Neural progenitor cell (in vitro differentiated cells): ENCODE data around the gene EYA4. TPM values are rescaled to one million over a fixed set of nuclear protein-coding genes. Genes with fewer than 3 reads are reported as not detected.

Experiments used
- DNase-seq: peaks from one replicate; pipeline ENCODE4 v3.0.0-alpha.2; 2016; ENCODE audit warnings: low spot score
- H2AFZ ChIP-seq: fragments of 200-600 bp; sonication (generic); replicated peaks from 2 replicates; pipeline ENCODE4 v1.6.1; 2016; ENCODE audit warnings: antibody characterized with exemption
- H3F3A ChIP-seq: fragments of 200-600 bp; sonication (generic); 2 replicates; pipeline ENCODE4 v1.6.1; 2016; ENCODE audit warnings: antibody characterized with exemption, low read depth
- H3K27ac ChIP-seq: fragments of 200-600 bp; sonication (generic); 2 replicates; pipeline ENCODE4 v1.5.1; 2016; ENCODE audit warnings: mild to moderate bottlenecking
- H3K27me3 ChIP-seq: fragments of 200-600 bp; sonication (generic); 2 replicates; pipeline ENCODE4 v1.6.1; 2016; ENCODE audit warnings: mild to moderate bottlenecking, moderate library complexity
- H3K36me3 ChIP-seq: fragments of 200-600 bp; sonication (generic); 2 replicates; pipeline ENCODE4 v1.5.1; 2016
- H3K4me1 ChIP-seq: fragments of 200-600 bp; sonication (generic); 2 replicates; pipeline ENCODE4 v1.6.1; 2016; ENCODE audit warnings: mixed run types
- H3K4me2 ChIP-seq: fragments of 200-600 bp; sonication (generic); 2 replicates; pipeline ENCODE4 v1.6.1; 2016
- H3K4me3 ChIP-seq: fragments of 200-600 bp; sonication (generic); 2 replicates; pipeline ENCODE4 v1.5.1; 2016
- H3K79me2 ChIP-seq: fragments of 200-600 bp; sonication (generic); 2 replicates; pipeline ENCODE4 v1.6.1; 2016; ENCODE audit warnings: low read depth
- H3K9ac ChIP-seq: fragments of 200-600 bp; sonication (generic); 2 replicates; pipeline ENCODE4 v1.6.1; 2016
- H3K9me3 ChIP-seq: fragments of 200-600 bp; sonication (generic); 2 replicates; pipeline ENCODE4 v1.5.1; 2016; ENCODE audit warnings: low read depth
- H4K20me1 ChIP-seq: fragments of 200-600 bp; sonication (generic); 2 replicates; pipeline ENCODE4 v1.6.1; 2016; ENCODE audit warnings: low read depth
- H3K27ac Mint-ChIP-seq: 3 replicates; pipeline ENCODE4 v1.8.0; 2021; ENCODE audit warnings: mixed read lengths
- H3K27me3 Mint-ChIP-seq: 2 replicates; pipeline ENCODE4 v1.8.0; 2022; ENCODE audit warnings: low read depth, mild to moderate bottlenecking, inconsistent platforms, moderate library complexity, mixed read lengths; ENCODE audit not compliant: insufficient read depth
- H3K36me3 Mint-ChIP-seq: 3 replicates; pipeline ENCODE4 v1.8.0; 2021; ENCODE audit warnings: mixed read lengths
- H3K4me1 Mint-ChIP-seq: 3 replicates; pipeline ENCODE4 v1.8.0; 2021; ENCODE audit warnings: mixed read lengths
- H3K4me3 Mint-ChIP-seq: 3 replicates; pipeline ENCODE4 v1.8.0; 2021; ENCODE audit warnings: mild to moderate bottlenecking, moderate library complexity, mixed read lengths
- H3K9me3 Mint-ChIP-seq: 3 replicates; pipeline ENCODE4 v1.8.0; 2020; ENCODE audit warnings: mixed read lengths
- EZH2 ChIP-seq: fragments of 200-600 bp; sonication (generic); IDR thresholded peaks from 2 replicates; pipeline ENCODE4 v1.6.1; 2017; ENCODE audit warnings: antibody characterized with exemption, mild to moderate bottlenecking, moderate library complexity
- EZH2phosphoT487 ChIP-seq: fragments of 200-600 bp; sonication (generic); IDR thresholded peaks from 2 replicates; pipeline ENCODE4 v1.6.1; 2017; ENCODE audit warnings: antibody characterized with exemption
- total RNA-seq: library from RNA; depleted of rRNA; stranded (reverse); fragments of >200 nt; gene quantifications from 2 replicates; pipeline ENCODE4 v1.2.3, GENCODE V29; 2015; ENCODE audit warnings: low replicate concordance
- TF ChIP-seq, protein P1 (sequence below): fragments of 200-600 bp; sonication (generic); IDR thresholded peaks from 2 replicates; pipeline ENCODE4 v1.5.1; 2017; ENCODE audit warnings: antibody characterized with exemption, mild to moderate bottlenecking

Gene EYA4, protein sequence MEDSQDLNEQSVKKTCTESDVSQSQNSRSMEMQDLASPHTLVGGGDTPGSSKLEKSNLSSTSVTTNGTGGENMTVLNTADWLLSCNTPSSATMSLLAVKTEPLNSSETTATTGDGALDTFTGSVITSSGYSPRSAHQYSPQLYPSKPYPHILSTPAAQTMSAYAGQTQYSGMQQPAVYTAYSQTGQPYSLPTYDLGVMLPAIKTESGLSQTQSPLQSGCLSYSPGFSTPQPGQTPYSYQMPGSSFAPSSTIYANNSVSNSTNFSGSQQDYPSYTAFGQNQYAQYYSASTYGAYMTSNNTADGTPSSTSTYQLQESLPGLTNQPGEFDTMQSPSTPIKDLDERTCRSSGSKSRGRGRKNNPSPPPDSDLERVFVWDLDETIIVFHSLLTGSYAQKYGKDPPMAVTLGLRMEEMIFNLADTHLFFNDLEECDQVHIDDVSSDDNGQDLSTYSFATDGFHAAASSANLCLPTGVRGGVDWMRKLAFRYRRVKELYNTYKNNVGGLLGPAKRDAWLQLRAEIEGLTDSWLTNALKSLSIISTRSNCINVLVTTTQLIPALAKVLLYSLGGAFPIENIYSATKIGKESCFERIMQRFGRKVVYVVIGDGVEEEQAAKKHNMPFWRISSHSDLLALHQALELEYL
- 2.3 and 2.4 TPM in 2 replicates for total RNA-seq

DNA sequence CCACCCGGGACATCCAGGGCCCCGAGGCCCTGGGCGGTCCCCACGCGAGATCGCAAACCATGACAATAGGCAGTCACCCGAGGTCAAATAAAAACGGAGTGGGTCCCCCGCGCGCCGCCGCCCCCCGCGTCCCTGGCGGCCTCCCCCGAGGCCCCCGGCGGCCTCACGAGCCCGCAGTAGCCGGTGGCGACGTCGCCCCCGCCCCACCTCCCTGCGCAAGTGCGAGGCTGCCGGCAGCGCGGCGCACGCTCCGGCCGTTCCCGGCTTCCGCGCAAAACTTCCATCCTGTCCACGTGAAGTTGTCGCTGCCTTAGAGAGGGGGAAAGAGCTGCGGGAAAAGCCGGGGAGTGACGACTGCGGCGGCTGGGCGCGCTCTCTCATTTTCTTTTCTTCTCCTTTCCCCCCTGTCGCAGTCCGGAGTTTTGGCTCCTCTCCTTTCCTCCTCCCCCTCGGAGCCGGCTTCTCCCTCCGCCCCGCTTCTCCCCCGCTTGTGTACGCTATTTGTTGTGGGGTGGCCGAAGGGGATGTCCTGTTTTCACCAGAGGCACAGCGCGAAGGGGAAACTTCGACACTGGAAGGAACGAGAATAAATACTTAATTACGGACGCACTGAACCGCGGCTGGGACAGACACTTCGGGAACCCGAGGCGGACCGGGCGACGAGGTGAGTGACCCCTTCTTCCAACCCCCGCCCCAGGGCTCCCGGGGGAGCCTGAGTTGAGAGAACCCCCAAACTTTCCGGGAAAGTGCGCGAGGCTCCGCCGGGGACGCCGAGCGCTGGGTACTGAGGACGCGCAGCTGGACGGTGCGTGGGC, at the start of gene EYA4:
TSS of gene EYA4 (plus strand) at position 272 of the 815 bp plus-strand sequence. CDS start 33,424 bp downstream, outside the sequence.
- Histone ChIP-seq H2AFZ (peak within 1 kb of the TSS; percentile 96), H3K4me2 (peak within 1 kb of the TSS; percentile 88), H3F3A (peaks cover 36% of the 10 kb centered on the region), H3K36me3 (no peaks in the 10 kb centered on the region), H3K9me3 (no peaks in the 10 kb centered on the region), H3K79me2 (no peaks in the 10 kb centered on the region), H4K20me1 (peaks cover 25% of the 10 kb centered on the region), H3K9ac (no peak within 1 kb of the TSS), H3K27ac (no peak within 1 kb of the TSS), H3K27me3 (peaks cover 86% of the 10 kb centered on the region), H3K4me1 (peaks cover 19% of the 10 kb centered on the region), H3K4me3 (peak within 1 kb of the TSS; percentile 67)
- DNase-seq: peak; percentile 66
- no peaks in the 10 kb centered on the region for H3K36me3 Mint-ChIP-seq
- TF ChIP-seq EZH2 (peak; percentile 13), EZH2phosphoT487 (peak; percentile 43)
- TF ChIP-seq, protein P1, sequence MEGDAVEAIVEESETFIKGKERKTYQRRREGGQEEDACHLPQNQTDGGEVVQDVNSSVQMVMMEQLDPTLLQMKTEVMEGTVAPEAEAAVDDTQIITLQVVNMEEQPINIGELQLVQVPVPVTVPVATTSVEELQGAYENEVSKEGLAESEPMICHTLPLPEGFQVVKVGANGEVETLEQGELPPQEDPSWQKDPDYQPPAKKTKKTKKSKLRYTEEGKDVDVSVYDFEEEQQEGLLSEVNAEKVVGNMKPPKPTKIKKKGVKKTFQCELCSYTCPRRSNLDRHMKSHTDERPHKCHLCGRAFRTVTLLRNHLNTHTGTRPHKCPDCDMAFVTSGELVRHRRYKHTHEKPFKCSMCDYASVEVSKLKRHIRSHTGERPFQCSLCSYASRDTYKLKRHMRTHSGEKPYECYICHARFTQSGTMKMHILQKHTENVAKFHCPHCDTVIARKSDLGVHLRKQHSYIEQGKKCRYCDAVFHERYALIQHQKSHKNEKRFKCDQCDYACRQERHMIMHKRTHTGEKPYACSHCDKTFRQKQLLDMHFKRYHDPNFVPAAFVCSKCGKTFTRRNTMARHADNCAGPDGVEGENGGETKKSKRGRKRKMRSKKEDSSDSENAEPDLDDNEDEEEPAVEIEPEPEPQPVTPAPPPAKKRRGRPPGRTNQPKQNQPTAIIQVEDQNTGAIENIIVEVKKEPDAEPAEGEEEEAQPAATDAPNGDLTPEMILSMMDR: no peak
- peak within 1 kb of the TSS; percentile 92 for H3K4me3 Mint-ChIP-seq
- H3K9me3 Mint-ChIP-seq: no peaks in the 10 kb centered on the region
- peaks cover 40% of the 10 kb centered on the region for H3K27me3 Mint-ChIP-seq
- no peak within 1 kb of the TSS for H3K27ac Mint-ChIP-seq
- peaks cover 20% of the 10 kb centered on the region for H3K4me1 Mint-ChIP-seq

DNA sequence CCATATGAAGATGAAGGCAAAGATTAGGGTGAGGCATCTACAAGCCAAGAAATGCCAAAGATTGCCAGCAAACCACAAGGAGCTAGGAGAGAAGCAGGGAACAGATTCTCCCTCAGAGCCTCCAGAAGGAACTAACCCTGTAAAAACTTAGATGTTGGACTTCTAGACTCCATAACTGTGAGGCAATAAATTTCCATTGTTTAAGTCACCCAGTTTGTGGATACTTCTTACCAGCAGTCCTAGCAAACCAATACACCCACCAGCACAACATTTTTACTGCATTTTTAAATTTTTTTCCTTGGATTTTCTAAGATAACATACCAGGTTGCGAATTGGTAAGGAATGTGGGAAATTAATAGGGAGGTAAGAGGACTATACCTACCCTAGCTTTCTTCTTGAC, 47.8 kb upstream of the EYA4 start:
- Histone ChIP-seq H3K4me2 (no peak overlapping the region), H2AFZ (no peak overlapping the region), H3K4me1 (peaks cover 8% of the 10 kb centered on the region), H3F3A (no peaks in the 10 kb centered on the region), H3K27me3 (no peaks in the 10 kb centered on the region), H3K9ac (no peak overlapping the region), H3K9me3 (no peaks in the 10 kb centered on the region), H3K27ac (no peak overlapping the region), H3K79me2 (no peaks in the 10 kb centered on the region), H3K4me3 (no peak overlapping the region), H4K20me1 (no peaks in the 10 kb centered on the region), H3K36me3 (no peaks in the 10 kb centered on the region)
- Mint-ChIP-seq H3K4me3 (no peak overlapping the region), H3K9me3 (peaks cover 5% of the 10 kb centered on the region), H3K27ac (no peak overlapping the region), H3K27me3 (no peaks in the 10 kb centered on the region), H3K36me3 (no peaks in the 10 kb centered on the region), H3K4me1 (peaks cover 11% of the 10 kb centered on the region)
- no peak for DNase-seq
- TF ChIP-seq, protein P1: no peak
- TF ChIP-seq EZH2phosphoT487 (no peak), EZH2 (no peak)

DNA sequence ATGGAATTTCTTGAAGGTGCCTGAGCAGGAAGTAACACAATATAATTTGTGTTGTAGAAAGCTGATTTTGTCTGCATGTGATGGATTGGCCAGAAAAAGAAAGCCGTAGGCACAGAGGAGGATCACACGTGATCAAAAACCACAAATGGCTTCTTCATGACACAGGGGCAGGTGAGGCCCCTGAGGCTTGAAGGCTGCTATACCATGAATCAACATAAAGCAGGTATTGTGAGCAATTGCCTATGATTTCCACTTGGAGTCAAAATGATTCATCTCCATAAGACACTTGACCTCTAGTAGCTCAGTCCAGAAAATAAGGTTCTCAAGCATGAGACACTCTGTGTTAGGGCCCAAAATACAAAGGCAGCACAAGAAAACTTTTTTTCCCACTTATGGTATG, 42.4 kb upstream of the EYA4 start:
- H3F3A ChIP-seq: no peaks in the 10 kb centered on the region

More for the DNA sequence above, 42.4 kb upstream of the EYA4 start:
- no peaks in the 10 kb centered on the region for H3K36me3 ChIP-seq
- H3K27me3 ChIP-seq: no peaks in the 10 kb centered on the region
- no peak overlapping the region for H3K27ac ChIP-seq
- H3K4me2 ChIP-seq: no peak overlapping the region
- peaks cover 5% of the 10 kb centered on the region for H3K9me3 Mint-ChIP-seq
- no peaks in the 10 kb centered on the region for H3K4me1 ChIP-seq
- H2AFZ ChIP-seq: no peak overlapping the region
- H3K9me3 ChIP-seq: no peaks in the 10 kb centered on the region
- H3K4me3 ChIP-seq: no peak overlapping the region
- H3K9ac ChIP-seq: no peak overlapping the region
- no peak overlapping the region for H3K27ac Mint-ChIP-seq
- no peaks in the 10 kb centered on the region for H3K36me3 Mint-ChIP-seq
- no peak overlapping the region for H3K4me3 Mint-ChIP-seq
- TF ChIP-seq EZH2: no peak
- no peak for TF ChIP-seq EZH2phosphoT487
- no peak for DNase-seq
- H3K4me1 Mint-ChIP-seq: no peaks in the 10 kb centered on the region
- H4K20me1 ChIP-seq: no peaks in the 10 kb centered on the region
- no peaks in the 10 kb centered on the region for H3K79me2 ChIP-seq
- no peaks in the 10 kb centered on the region for H3K27me3 Mint-ChIP-seq
